ENCODE results near the gene DDC. TPM values are rescaled to one million over a fixed set of nuclear protein-coding genes. Genes with fewer than 3 reads are reported as not detected.
A peak's percentile ranks its signal among the peaks of the same experiment; 100 is the strongest.

Gene DDC
- total and polyA plus RNA-seq, 7 donors: 0.36 to 77.2 (median 49.9) TPM; not detected in 3

- H3K36me3 ChIP-seq: no peaks in the 10 kb centered on the region
- H3K27ac ChIP-seq: no peak overlapping the region
- peaks cover 0 to 4% (median 0%) of the 10 kb centered on the region in 3 donors for H3K27me3 ChIP-seq
- TF ChIP-seq CTCF (IDR thresholded peaks at IDR 0.05) (no peak), POLR2AphosphoS5 (IDR thresholded peaks at IDR 0.05) (no peak)
- 91 to 94% methylated on average over 17 of the region's 17 CpGs for WGBS, 2 donors
- peaks cover 0 to 34% (median 26%) of the 10 kb centered on the region in 4 donors for H3K4me1 ChIP-seq
- no peak overlapping the region for H3K4me3 ChIP-seq
- intact Hi-C loops (cut with DNase I): no loop called here
- DNase-seq: no peak
- no peaks in the 10 kb centered on the region for H3K9me3 ChIP-seq
These were observed 94.7 kb downstream of the DDC start for GRCh38 chr7:50470250-50471163.

- Histone ChIP-seq H3K27ac (no peak overlapping the region), H3K27me3 (peaks cover 0 to 4% (median 0%) of the 10 kb centered on the region in 3 donors), H3K9me3 (no peaks in the 10 kb centered on the region), H3K4me1 (peaks cover 0 to 25% (median 19%) of the 10 kb centered on the region in 4 donors), H3K4me3 (no peak overlapping the region), H3K36me3 (no peaks in the 10 kb centered on the region)
- intact Hi-C loops (cut with DNase I): loop anchor here (2.0 to 5.0 kb wide), 4 partner anchors 128 to 598 kb away; no protein-coding TSS in a partner anchor
- TF ChIP-seq POLR2A (IDR thresholded peaks at IDR 0.05): no peak
- TF ChIP-seq POLR2AphosphoS5 (IDR thresholded peaks at IDR 0.05): no peak
- no peak for TF ChIP-seq CTCF (IDR thresholded peaks at IDR 0.05)
- no peak for TF ChIP-seq EP300 (IDR thresholded peaks at IDR 0.05)
- DNase-seq: no peak
- WGBS, 2 donors: 92 to 98% methylated on average over 4 of the region's 4 CpGs
These were observed 96.0 kb downstream of the DDC start for GRCh38 chr7:50469181-50469580.

GRCh38 chr7:50467817-50468610 is 97.2 kb downstream of the DDC start:
- H3K27me3 ChIP-seq: peaks cover 0 to 4% (median 0%) of the 10 kb centered on the region in 3 donors
- DNase-seq: peak; percentile 93
- H3K4me3 ChIP-seq: peak overlapping the region in 2 of 4 donors; percentile 16 to 24
- H3K9me3 ChIP-seq: no peaks in the 10 kb centered on the region
- no peaks in the 10 kb centered on the region for H3K36me3 ChIP-seq
- WGBS, 2 donors: 15% methylated on average over 30 of the region's 30 CpGs
- peaks cover 0 to 13% (median 10%) of the 10 kb centered on the region in 4 donors for H3K4me1 ChIP-seq
- TF ChIP-seq EP300 (IDR thresholded peaks at IDR 0.05) (no peak), POLR2A (IDR thresholded peaks at IDR 0.05) (no peak), POLR2AphosphoS5 (IDR thresholded peaks at IDR 0.05) (peak in 1 of 4 donors; percentile 16), CTCF (IDR thresholded peaks at IDR 0.05) (peak; percentile 79 to 92 (median 86))
- intact Hi-C loops (cut with DNase I): loop anchor here (1.0 to 5.0 kb wide), 6 partner anchors 129 to 692 kb away; no protein-coding TSS in a partner anchor
- peak overlapping the region in 1 of 4 donors; percentile 24 for H3K27ac ChIP-seq

GRCh38 chr7:50466815-50467585 is 98.2 kb downstream of the DDC start:
- intact Hi-C loops (cut with DNase I): loop anchor here (2.0 to 5.0 kb wide), 4 partner anchors 130 to 670 kb away; no protein-coding TSS in a partner anchor
- no peak overlapping the region for H3K27ac ChIP-seq
- 93 to 98% methylated on average over 11 of the region's 11 CpGs for WGBS, 2 donors
- no peak for DNase-seq
- peaks cover 0 to 4% (median 0%) of the 10 kb centered on the region in 3 donors for H3K27me3 ChIP-seq
- H3K4me1 ChIP-seq: peaks cover 0 to 11% (median 9%) of the 10 kb centered on the region in 4 donors
- H3K9me3 ChIP-seq: no peaks in the 10 kb centered on the region
- TF ChIP-seq POLR2A (IDR thresholded peaks at IDR 0.05): no peak
- no peak for TF ChIP-seq POLR2AphosphoS5 (IDR thresholded peaks at IDR 0.05)
- no peak for TF ChIP-seq CTCF (IDR thresholded peaks at IDR 0.05)
- no peak for TF ChIP-seq EP300 (IDR thresholded peaks at IDR 0.05)
- H3K4me3 ChIP-seq: no peak overlapping the region
- no peaks in the 10 kb centered on the region for H3K36me3 ChIP-seq

All from sigmoid colon (tissue), 7 donors.